Measurements from ENCODE around the gene FUBP3. TPM values are rescaled to one million over a fixed set of nuclear protein-coding genes. Genes with fewer than 3 reads are reported as not detected.

Gene FUBP3
- total RNA-seq, 4 donors from 2014 or later, result 71.7 to 83.9 (median 77.8) TPM

- Histone ChIP-seq H3K27ac (no peak overlapping the region), H3K27me3 (no peaks in the 10 kb centered on the region), H3K4me1 (no peaks in the 10 kb centered on the region), H3K9me3 (no peaks in the 10 kb centered on the region), H3K4me3 (replicated peaks in 1 of 3) (no peak overlapping the region), H3K36me3 (peaks cover 67 to 76% of the 10 kb centered on the region in 2 donors)
- 93 to 96% methylated on average over 7 of the region's 7 CpGs for WGBS, 2 donors
- intact Hi-C loops (cut with DNase I), result no loop called here
- TF ChIP-seq, protein P1, sequence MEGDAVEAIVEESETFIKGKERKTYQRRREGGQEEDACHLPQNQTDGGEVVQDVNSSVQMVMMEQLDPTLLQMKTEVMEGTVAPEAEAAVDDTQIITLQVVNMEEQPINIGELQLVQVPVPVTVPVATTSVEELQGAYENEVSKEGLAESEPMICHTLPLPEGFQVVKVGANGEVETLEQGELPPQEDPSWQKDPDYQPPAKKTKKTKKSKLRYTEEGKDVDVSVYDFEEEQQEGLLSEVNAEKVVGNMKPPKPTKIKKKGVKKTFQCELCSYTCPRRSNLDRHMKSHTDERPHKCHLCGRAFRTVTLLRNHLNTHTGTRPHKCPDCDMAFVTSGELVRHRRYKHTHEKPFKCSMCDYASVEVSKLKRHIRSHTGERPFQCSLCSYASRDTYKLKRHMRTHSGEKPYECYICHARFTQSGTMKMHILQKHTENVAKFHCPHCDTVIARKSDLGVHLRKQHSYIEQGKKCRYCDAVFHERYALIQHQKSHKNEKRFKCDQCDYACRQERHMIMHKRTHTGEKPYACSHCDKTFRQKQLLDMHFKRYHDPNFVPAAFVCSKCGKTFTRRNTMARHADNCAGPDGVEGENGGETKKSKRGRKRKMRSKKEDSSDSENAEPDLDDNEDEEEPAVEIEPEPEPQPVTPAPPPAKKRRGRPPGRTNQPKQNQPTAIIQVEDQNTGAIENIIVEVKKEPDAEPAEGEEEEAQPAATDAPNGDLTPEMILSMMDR (IDR thresholded peaks at IDR 0.05), result no peak
- no peak for TF ChIP-seq POLR2A (IDR thresholded peaks at IDR 0.05)
- no peak for DNase-seq
These were observed 53.5 kb downstream of the FUBP3 start for GRCh38 chr9:130632841-130633240.

DNA sequence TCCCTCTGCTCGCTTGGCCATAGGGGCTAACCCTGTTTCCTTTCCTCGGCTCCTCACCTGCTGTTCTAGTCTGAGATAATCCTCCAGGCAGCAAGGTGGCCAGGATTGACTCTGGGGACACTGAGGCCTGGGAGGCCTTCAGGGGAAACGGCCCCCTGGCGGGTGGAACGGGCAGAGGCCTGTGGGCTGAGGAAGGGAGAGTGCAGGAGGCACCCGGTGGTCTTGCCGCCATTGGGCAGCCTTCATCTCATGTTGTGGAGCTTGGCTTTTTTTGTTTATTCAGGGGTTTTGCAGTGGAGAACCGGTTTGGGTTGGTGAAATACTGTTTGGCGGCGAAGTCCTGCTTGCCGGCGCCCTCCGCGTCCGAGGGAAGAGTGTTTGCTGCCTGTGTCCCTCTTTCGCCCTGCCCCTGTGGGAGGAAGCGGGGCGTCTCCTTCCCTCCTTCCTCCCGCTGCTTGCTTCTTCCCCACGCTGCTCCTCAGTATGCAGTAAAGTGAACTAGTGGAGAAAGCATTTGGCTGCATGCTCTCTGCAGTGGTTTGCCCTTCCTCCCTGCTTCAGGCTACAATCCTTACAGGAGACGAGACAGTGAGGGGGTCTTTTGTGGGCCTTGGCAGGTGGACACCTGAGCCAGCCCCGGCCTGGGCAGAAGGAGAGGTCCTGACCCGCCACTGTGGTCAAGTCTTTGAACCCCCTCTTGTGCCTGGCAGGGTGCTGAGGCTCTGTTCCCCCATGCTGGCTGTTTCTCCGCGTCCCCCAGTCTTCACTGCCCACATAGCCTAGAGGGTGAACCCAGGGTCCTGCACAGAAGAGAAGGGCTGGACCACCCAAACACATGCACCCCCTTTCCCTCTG is 54.2 kb downstream of the FUBP3 start:
- intact Hi-C loops (cut with DNase I), result no loop called here
- 89 to 91% methylated on average over 25 of the region's 25 CpGs for WGBS, 2 donors

GRCh38 chr9:130634191-130634768 is 54.9 kb downstream of the FUBP3 start:
- Histone ChIP-seq H3K36me3 (peaks cover 71 to 79% of the 10 kb centered on the region in 2 donors), H3K4me3 (replicated peaks in 1 of 3) (no peak overlapping the region), H3K4me1 (no peaks in the 10 kb centered on the region), H3K27ac (no peak overlapping the region), H3K9me3 (no peaks in the 10 kb centered on the region), H3K27me3 (no peaks in the 10 kb centered on the region)
- intact Hi-C loops (cut with DNase I), result no loop called here
- WGBS, 2 donors, result 92 to 93% methylated on average over 7 to 10 of the region's 14 CpGs
- no peak for TF ChIP-seq POLR2A (IDR thresholded peaks at IDR 0.05)
- TF ChIP-seq, protein P1 (IDR thresholded peaks at IDR 0.05), result no peak
- no peak for DNase-seq

More for the DNA sequence above, 54.2 kb downstream of the FUBP3 start:
- no peaks in the 10 kb centered on the region for H3K4me1 ChIP-seq
- no peaks in the 10 kb centered on the region for H3K27me3 ChIP-seq
- H3K36me3 ChIP-seq, result peaks cover 71 to 80% of the 10 kb centered on the region in 2 donors
- no peak overlapping the region for H3K27ac ChIP-seq
- no peak overlapping the region for H3K4me3 ChIP-seq (replicated peaks in 1 of 3)
- no peak for DNase-seq
- no peak for TF ChIP-seq POLR2A (IDR thresholded peaks at IDR 0.05)
- TF ChIP-seq, protein P1 (IDR thresholded peaks at IDR 0.05), result no peak
- H3K9me3 ChIP-seq, result no peaks in the 10 kb centered on the region

DNA sequence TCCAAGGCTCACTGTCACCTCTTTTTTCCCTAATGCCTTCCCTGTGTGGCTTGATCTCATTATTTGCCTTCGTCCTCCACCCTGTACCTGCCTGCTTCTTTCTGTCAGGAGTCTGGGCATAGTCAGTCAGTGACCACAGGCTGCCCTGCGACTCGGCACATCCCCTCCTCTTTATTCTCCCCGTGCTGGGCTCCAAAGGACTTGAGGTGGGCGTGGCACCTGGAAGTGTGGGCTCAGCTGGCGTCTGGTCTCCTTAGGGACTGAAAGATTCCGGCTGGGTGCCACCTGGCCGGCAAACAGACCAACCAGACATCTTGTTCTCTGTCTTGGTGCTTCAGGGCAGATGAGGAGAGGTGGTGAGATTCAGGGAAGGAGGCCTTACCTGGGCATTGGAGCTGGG is 55.4 kb downstream of the FUBP3 start:
- intact Hi-C loops (cut with DNase I), result no loop called here
- peaks cover 71 to 77% of the 10 kb centered on the region in 2 donors for H3K36me3 ChIP-seq
- H3K4me3 ChIP-seq (replicated peaks in 1 of 3), result no peak overlapping the region
- no peak for DNase-seq
- H3K27me3 ChIP-seq, result no peaks in the 10 kb centered on the region
- H3K4me1 ChIP-seq, result no peaks in the 10 kb centered on the region
- no peak overlapping the region for H3K27ac ChIP-seq
- WGBS, 2 donors, result 79 to 87% methylated on average over 8 of the region's 8 CpGs
- no peak for TF ChIP-seq POLR2A (IDR thresholded peaks at IDR 0.05)
- TF ChIP-seq, protein P1 (IDR thresholded peaks at IDR 0.05), result no peak
- H3K9me3 ChIP-seq, result no peaks in the 10 kb centered on the region

DNA sequence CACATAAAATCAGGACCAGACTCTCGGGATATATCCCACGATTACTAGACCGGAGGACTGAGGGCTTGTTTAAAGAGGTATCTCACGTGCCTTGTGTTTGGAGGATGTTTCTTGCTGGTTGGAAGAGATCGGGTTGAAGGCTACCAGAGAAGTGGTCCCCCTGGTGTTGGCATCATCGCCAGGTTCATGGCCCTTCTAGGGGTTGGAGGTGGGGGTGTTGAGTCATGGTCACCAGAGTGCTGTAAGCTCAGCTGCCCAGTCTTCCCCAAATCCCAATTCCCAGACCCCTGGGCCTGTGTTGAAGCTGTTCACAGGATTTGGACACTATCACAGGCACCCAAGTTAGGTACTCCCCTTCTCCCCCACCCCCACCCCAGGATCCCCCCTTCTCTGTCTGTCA is 55.9 kb downstream of the FUBP3 start:
- Histone ChIP-seq H3K9me3 (no peaks in the 10 kb centered on the region), H3K4me3 (replicated peaks in 1 of 3) (no peak overlapping the region), H3K36me3 (peaks cover 69 to 73% of the 10 kb centered on the region in 2 donors), H3K27me3 (no peaks in the 10 kb centered on the region), H3K4me1 (no peaks in the 10 kb centered on the region), H3K27ac (no peak overlapping the region)
- DNase-seq, result no peak
- intact Hi-C loops (cut with DNase I), result no loop called here
- 94 to 100% methylated on average over 6 of the region's 6 CpGs for WGBS, 2 donors
- TF ChIP-seq, protein P1 (IDR thresholded peaks at IDR 0.05), result no peak
- TF ChIP-seq POLR2A (IDR thresholded peaks at IDR 0.05), result no peak

Measured in thyroid gland (tissue), 4 donors.